Bronchial epithelial cell (primary cell): ENCODE results near the gene DAB2IP. TPM values are rescaled to one million over a fixed set of nuclear protein-coding genes. Genes with fewer than 3 reads are reported as not detected.
A peak's percentile ranks its signal among the peaks of the same experiment; 100 is the strongest.

Source experiments
- DNase-seq: peaks from one replicate; pipeline ENCODE4 v3.0.0-alpha.2; 2010; ENCODE audit warnings: low read depth
- FAIRE-seq: peaks from 2 replicates; lab custom pipeline; 2011; peaks lifted over from hg19 to GRCh38; lab: Jason Lieb, UNC
- H3K27me3 ChIP-seq: 2 replicates; pipeline ENCODE4 v1.5.1; 2011; ENCODE audit warnings: low read length; ENCODE audit not compliant: control insufficient read depth, insufficient read depth
- H3K36me3 ChIP-seq: 2 replicates; pipeline ENCODE4 v1.5.1; 2011; ENCODE audit warnings: low read length; ENCODE audit not compliant: control insufficient read depth, insufficient read depth
- H3K4me3 ChIP-seq: 2 replicates; pipeline ENCODE4 v1.5.1; 2011; ENCODE audit warnings: mild to moderate bottlenecking, low read depth, low read length, control low read depth
- CTCF ChIP-seq: IDR thresholded peaks from 2 replicates; pipeline ENCODE4 v1.5.1; 2011; ENCODE audit warnings: mild to moderate bottlenecking, moderate library complexity, low read length, control low read depth, inconsistent platforms; ENCODE audit not compliant: insufficient read depth, severe bottlenecking
- total RNA-seq: library from RNA; depleted of rRNA; stranded (reverse); fragments of >200 nt; gene quantifications from 2 replicates; pipeline ENCODE4 v1.2.1, GENCODE V29; 2014

Gene DAB2IP
- total RNA-seq, 1 donor from 2014 or later: 8.4 TPM

GRCh38 chr9:121628401-121628800 lies 23.0 kb upstream of the DAB2IP start:
- Histone ChIP-seq H3K27me3 (no peaks in the 10 kb centered on the region), H3K36me3 (no peaks in the 10 kb centered on the region), H3K4me3 (no peak overlapping the region)
- DNase-seq: no peak
- no peak for FAIRE-seq
- TF ChIP-seq CTCF: no peak

- Histone ChIP-seq H3K36me3 (no peaks in the 10 kb centered on the region), H3K27me3 (no peaks in the 10 kb centered on the region), H3K4me3 (no peak overlapping the region)
- FAIRE-seq (no peak), DNase-seq (no peak)
- TF ChIP-seq CTCF: no peak
Measured at GRCh38 chr9:121631115-121631514, 20.3 kb upstream of the DAB2IP start.

DNA sequence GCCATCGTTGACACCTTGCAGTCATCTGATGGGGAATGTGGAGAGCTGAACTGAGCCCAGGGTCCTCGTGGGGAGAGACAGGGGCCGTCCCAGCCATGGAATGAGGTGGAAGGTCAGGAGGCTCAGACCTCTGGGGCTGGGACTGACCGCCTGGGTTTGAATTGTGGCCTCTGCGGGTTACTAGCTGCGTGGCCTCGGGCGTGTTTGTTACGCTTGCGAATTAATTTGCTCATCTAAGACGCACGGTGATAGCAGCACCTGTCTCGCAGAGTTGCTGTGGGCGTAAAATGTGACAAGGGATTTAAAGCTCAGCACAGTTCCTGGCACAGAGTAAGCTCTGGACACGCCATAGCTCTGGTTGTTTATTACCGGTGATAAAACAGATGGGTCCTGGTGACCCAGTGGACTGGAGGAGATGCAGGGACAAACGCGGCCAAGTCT lies 19.4 kb upstream of the DAB2IP start:
- FAIRE-seq (no peak), DNase-seq (no peak)
- H3K27me3 ChIP-seq: no peaks in the 10 kb centered on the region
- no peak overlapping the region for H3K4me3 ChIP-seq
- TF ChIP-seq CTCF: no peak
- no peaks in the 10 kb centered on the region for H3K36me3 ChIP-seq

DNA sequence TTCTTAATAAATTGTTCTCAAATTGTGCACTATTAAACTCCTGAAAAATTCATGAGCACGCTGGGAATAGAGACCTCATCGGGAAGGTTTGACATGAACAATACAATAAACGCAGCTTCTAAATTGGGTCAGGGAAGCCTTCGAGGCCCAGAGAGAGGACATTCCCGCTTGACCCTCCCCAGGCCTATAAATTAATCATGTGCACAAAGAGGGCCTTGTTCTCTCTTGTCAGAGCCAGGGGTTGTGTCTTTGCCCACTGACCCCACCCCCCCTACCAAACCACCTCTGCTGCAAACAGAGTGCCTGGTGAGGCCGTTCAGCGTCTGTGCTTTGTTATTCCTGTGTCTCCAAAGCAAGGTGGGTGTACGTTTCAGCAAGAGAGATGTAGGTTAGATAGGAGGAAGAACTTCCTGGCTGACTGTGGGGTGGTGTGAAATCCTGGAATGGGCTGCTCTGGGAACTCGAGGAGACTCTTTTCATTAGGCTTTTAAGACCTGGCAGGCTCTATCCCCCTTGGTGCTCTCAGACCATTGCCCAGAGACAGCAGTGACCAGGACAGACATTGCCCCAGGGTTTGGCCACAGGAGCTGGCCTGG lies 18.2 kb upstream of the DAB2IP start:
- Histone ChIP-seq H3K27me3 (no peaks in the 10 kb centered on the region), H3K36me3 (no peaks in the 10 kb centered on the region), H3K4me3 (no peak overlapping the region)
- DNase-seq: no peak
- no peak for TF ChIP-seq CTCF
- FAIRE-seq: peak; percentile 58

DNA sequence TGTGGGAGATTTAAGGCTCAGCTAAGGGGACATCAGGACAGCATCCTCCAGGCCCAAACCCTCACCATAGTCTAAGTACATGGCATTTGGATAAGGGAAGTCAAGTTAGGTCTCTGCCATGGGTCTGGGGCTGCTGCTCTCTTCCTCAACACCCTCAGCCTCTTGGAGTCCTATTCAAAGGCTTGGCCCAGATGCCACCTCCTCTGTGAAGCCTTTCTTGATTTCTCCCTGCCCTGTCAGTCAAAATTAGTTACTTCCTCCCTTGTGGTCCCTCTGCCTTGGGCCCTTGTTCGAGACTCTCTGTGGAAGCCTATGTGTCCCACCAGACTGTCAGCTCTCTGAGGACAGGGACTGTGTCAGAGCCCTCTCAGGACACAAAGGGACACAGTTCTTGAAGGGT lies 17.7 kb upstream of the DAB2IP start:
- no peak for TF ChIP-seq CTCF
- Histone ChIP-seq H3K4me3 (no peak overlapping the region), H3K27me3 (no peaks in the 10 kb centered on the region), H3K36me3 (no peaks in the 10 kb centered on the region)
- DNase-seq: no peak
- FAIRE-seq: peak; percentile 92
